ENCODE results near the gene PTPRO.
A peak's percentile ranks its signal among the peaks of the same experiment; 100 is the strongest.

Gene PTPRO

GRCh38 chr12:15307079-15307478 is 15.2 kb upstream of the PTPRO start:
- Histone ChIP-seq H3K27ac (ENCODE audit: low read length) (no peak overlapping the region), H3K4me3 (ENCODE audit: low read length) (no peak overlapping the region), H3K27me3 (ENCODE audit: control insufficient read depth, insufficient read depth, low read length) (no peaks in the 10 kb centered on the region), H3K9me3 (ENCODE audit: control insufficient read depth, low read depth, low read length) (no peaks in the 10 kb centered on the region), H3K36me3 (ENCODE audit: control insufficient read depth, low read depth, low read length) (no peaks in the 10 kb centered on the region), H3K4me1 (ENCODE audit: control insufficient read depth, low read depth, low read length) (no peaks in the 10 kb centered on the region), H3K9ac (ENCODE audit: low read length) (no peak overlapping the region)

GRCh38 chr12:15318841-15319240 is 3.5 kb upstream of the PTPRO start:
- Histone ChIP-seq H3K27me3 (ENCODE audit: control insufficient read depth, insufficient read depth, low read length) (peaks cover 24% of the 10 kb centered on the region), H3K9me3 (ENCODE audit: control insufficient read depth, low read depth, low read length) (no peaks in the 10 kb centered on the region), H3K4me1 (ENCODE audit: control insufficient read depth, low read depth, low read length) (peaks cover 5% of the 10 kb centered on the region), H3K9ac (ENCODE audit: low read length) (no peak overlapping the region), H3K27ac (ENCODE audit: low read length) (no peak overlapping the region), H3K36me3 (ENCODE audit: control insufficient read depth, low read depth, low read length) (no peaks in the 10 kb centered on the region), H3K4me3 (ENCODE audit: low read length) (no peak overlapping the region)

- Histone ChIP-seq H3K27me3 (ENCODE audit: control insufficient read depth, insufficient read depth, low read length) (peaks cover 30% of the 10 kb centered on the region), H3K4me3 (ENCODE audit: low read length) (no peak overlapping the region), H3K9me3 (ENCODE audit: control insufficient read depth, low read depth, low read length) (no peaks in the 10 kb centered on the region), H3K36me3 (ENCODE audit: control insufficient read depth, low read depth, low read length) (no peaks in the 10 kb centered on the region), H3K4me1 (ENCODE audit: control insufficient read depth, low read depth, low read length) (peaks cover 5% of the 10 kb centered on the region), H3K27ac (ENCODE audit: low read length) (no peak overlapping the region), H3K9ac (ENCODE audit: low read length) (no peak overlapping the region)
These were observed 1.4 kb upstream of the PTPRO start for GRCh38 chr12:15320881-15321280.

DNA sequence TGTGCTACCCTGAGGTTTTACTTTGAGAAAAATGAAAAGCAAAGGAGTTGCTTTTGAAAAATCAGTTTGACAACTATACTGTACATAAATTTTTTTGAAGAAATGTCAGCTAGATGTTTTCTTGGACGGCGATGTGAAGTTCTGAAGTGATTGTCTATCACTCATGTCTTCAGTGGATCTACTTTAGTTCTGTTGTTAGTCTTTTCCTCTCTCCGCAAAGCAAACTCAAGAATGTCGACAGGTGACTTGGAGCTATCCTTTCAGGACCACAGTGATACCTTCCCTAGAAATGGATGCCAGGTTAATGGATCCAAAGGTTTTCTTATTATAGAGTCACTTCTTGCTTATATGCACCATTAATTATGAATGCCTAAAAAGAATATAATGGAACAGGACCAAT is 1.2 kb downstream of the PTPRO start:
- no peaks in the 10 kb centered on the region for H3K9me3 ChIP-seq (ENCODE audit: control insufficient read depth, low read depth, low read length)
- peaks cover 5% of the 10 kb centered on the region for H3K4me1 ChIP-seq (ENCODE audit: control insufficient read depth, low read depth, low read length)
- no peak overlapping the region for H3K9ac ChIP-seq (ENCODE audit: low read length)
- no peaks in the 10 kb centered on the region for H3K36me3 ChIP-seq (ENCODE audit: control insufficient read depth, low read depth, low read length)
- H3K27me3 ChIP-seq (ENCODE audit: control insufficient read depth, insufficient read depth, low read length) = peaks cover 30% of the 10 kb centered on the region
- no peak overlapping the region for H3K27ac ChIP-seq (ENCODE audit: low read length)
- H3K4me3 ChIP-seq (ENCODE audit: low read length) = peak overlapping the region; percentile 55

DNA sequence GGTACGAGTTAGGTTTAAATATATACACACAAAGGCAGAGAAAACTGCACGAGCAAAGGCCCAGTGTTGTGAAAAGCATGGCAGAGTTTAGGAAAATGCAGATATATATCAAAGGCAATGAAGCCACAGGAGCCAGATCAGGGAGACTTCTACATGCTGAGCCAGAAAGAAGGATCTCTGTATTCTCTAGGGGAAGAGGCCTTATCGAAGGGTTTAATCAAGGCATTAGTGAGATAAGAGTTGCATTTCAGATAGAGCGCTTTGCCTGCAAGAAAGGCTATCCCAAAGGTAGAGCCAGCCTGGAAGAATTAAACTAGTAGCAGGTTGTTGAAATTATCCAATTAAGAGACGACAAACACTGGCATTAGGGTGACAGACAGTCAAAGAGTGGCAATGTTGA is 7.6 kb downstream of the PTPRO start:
- no peaks in the 10 kb centered on the region for H3K27me3 ChIP-seq (ENCODE audit: control insufficient read depth, insufficient read depth, low read length)
- no peak overlapping the region for H3K27ac ChIP-seq (ENCODE audit: low read length)
- H3K9ac ChIP-seq (ENCODE audit: low read length) = no peak overlapping the region
- no peaks in the 10 kb centered on the region for H3K36me3 ChIP-seq (ENCODE audit: control insufficient read depth, low read depth, low read length)
- no peaks in the 10 kb centered on the region for H3K9me3 ChIP-seq (ENCODE audit: control insufficient read depth, low read depth, low read length)
- no peak overlapping the region for H3K4me3 ChIP-seq (ENCODE audit: low read length)
- no peaks in the 10 kb centered on the region for H3K4me1 ChIP-seq (ENCODE audit: control insufficient read depth, low read depth, low read length)

- Histone ChIP-seq H3K4me3 (ENCODE audit: low read length) (no peak overlapping the region), H3K36me3 (ENCODE audit: control insufficient read depth, low read depth, low read length) (no peaks in the 10 kb centered on the region), H3K9ac (ENCODE audit: low read length) (no peak overlapping the region), H3K4me1 (ENCODE audit: control insufficient read depth, low read depth, low read length) (no peaks in the 10 kb centered on the region), H3K9me3 (ENCODE audit: control insufficient read depth, low read depth, low read length) (no peaks in the 10 kb centered on the region), H3K27ac (ENCODE audit: low read length) (no peak overlapping the region), H3K27me3 (ENCODE audit: control insufficient read depth, insufficient read depth, low read length) (no peaks in the 10 kb centered on the region)
These were observed 11.9 kb downstream of the PTPRO start for GRCh38 chr12:15334225-15334624.

DNA sequence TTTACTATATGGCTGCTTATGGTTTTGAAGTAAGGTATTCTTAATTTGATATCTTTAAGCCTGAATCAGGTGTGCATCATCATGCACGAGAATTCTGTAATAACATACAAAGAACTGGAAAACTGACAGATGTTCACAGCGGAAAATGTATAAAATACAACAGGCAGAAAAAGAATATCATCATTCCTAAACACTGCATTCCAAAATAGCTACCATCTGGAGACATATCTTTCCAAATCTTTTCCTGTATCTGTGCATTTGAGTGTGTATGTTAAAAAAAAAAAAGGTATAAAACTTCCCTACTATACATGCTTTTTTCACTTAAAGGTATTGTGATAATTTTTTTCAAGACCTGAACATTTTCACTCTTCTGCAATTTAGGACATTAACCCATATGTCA is 13.7 kb downstream of the PTPRO start:
- H3K27me3 ChIP-seq (ENCODE audit: control insufficient read depth, insufficient read depth, low read length) = no peaks in the 10 kb centered on the region
- no peaks in the 10 kb centered on the region for H3K36me3 ChIP-seq (ENCODE audit: control insufficient read depth, low read depth, low read length)
- H3K4me3 ChIP-seq (ENCODE audit: low read length) = no peak overlapping the region
- H3K27ac ChIP-seq (ENCODE audit: low read length) = no peak overlapping the region
- no peak overlapping the region for H3K9ac ChIP-seq (ENCODE audit: low read length)
- no peaks in the 10 kb centered on the region for H3K4me1 ChIP-seq (ENCODE audit: control insufficient read depth, low read depth, low read length)
- no peaks in the 10 kb centered on the region for H3K9me3 ChIP-seq (ENCODE audit: control insufficient read depth, low read depth, low read length)

GRCh38 chr12:15336768-15337553 is 14.7 kb downstream of the PTPRO start:
- Histone ChIP-seq H3K27me3 (ENCODE audit: control insufficient read depth, insufficient read depth, low read length) (no peaks in the 10 kb centered on the region), H3K27ac (ENCODE audit: low read length) (no peak overlapping the region), H3K9me3 (ENCODE audit: control insufficient read depth, low read depth, low read length) (no peaks in the 10 kb centered on the region), H3K36me3 (ENCODE audit: control insufficient read depth, low read depth, low read length) (no peaks in the 10 kb centered on the region), H3K4me1 (ENCODE audit: control insufficient read depth, low read depth, low read length) (no peaks in the 10 kb centered on the region), H3K4me3 (ENCODE audit: low read length) (no peak overlapping the region), H3K9ac (ENCODE audit: low read length) (no peak overlapping the region)

DNA sequence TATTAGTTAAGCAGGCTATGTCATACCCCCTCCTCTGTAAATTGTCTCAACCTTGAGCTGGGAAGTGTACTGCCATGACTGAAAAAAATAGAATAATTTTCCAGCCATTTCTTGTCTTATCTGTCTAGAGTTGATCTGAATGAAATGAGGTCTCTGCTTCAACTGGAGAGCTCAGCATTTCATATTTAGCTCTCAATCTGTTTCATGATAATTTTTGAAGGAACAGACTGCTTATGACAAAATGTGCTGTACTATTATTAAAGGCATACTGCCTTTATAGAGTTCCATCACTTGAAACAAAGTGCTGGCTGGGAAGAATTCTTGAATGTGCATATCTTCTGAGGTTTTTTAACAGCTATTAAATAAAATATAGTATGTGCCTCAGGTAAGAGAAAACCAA is 19.1 kb downstream of the PTPRO start:
- Histone ChIP-seq H3K27me3 (ENCODE audit: control insufficient read depth, insufficient read depth, low read length) (no peaks in the 10 kb centered on the region), H3K9ac (ENCODE audit: low read length) (no peak overlapping the region), H3K36me3 (ENCODE audit: control insufficient read depth, low read depth, low read length) (no peaks in the 10 kb centered on the region), H3K27ac (ENCODE audit: low read length) (no peak overlapping the region), H3K4me1 (ENCODE audit: control insufficient read depth, low read depth, low read length) (no peaks in the 10 kb centered on the region), H3K9me3 (ENCODE audit: control insufficient read depth, low read depth, low read length) (no peaks in the 10 kb centered on the region), H3K4me3 (ENCODE audit: low read length) (no peak overlapping the region)

- H3K9ac ChIP-seq (ENCODE audit: low read length) = no peak overlapping the region
- no peak overlapping the region for H3K27ac ChIP-seq (ENCODE audit: low read length)
- no peaks in the 10 kb centered on the region for H3K27me3 ChIP-seq (ENCODE audit: control insufficient read depth, insufficient read depth, low read length)
- H3K4me3 ChIP-seq (ENCODE audit: low read length) = no peak overlapping the region
- H3K36me3 ChIP-seq (ENCODE audit: control insufficient read depth, low read depth, low read length) = no peaks in the 10 kb centered on the region
- H3K9me3 ChIP-seq (ENCODE audit: control insufficient read depth, low read depth, low read length) = no peaks in the 10 kb centered on the region
- H3K4me1 ChIP-seq (ENCODE audit: control insufficient read depth, low read depth, low read length) = no peaks in the 10 kb centered on the region
These were observed 22.3 kb downstream of the PTPRO start for GRCh38 chr12:15344561-15344960.

DNA sequence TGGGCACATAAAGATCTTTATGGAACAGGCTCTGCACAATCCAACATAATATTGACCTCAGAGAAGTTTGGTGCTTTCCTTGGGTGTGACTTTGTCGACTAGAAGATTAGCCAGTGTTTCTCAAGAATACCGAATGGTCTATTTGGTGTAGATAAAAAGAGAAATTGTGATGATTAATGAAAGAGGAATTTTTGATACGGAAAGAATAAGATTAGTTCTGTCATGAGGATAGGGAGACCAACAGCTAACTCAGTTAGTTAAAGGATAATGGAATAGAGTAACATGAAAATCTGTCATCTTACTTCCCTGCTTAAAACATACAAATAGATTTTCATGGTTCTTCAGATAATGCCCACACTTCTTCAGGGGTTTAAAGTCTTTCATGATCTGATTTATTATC is 24.2 kb downstream of the PTPRO start:
- H3K9ac ChIP-seq (ENCODE audit: low read length) = no peak overlapping the region
- H3K27ac ChIP-seq (ENCODE audit: low read length) = no peak overlapping the region
- no peaks in the 10 kb centered on the region for H3K9me3 ChIP-seq (ENCODE audit: control insufficient read depth, low read depth, low read length)
- no peak overlapping the region for H3K4me3 ChIP-seq (ENCODE audit: low read length)
- H3K4me1 ChIP-seq (ENCODE audit: control insufficient read depth, low read depth, low read length) = no peaks in the 10 kb centered on the region
- no peaks in the 10 kb centered on the region for H3K36me3 ChIP-seq (ENCODE audit: control insufficient read depth, low read depth, low read length)
- H3K27me3 ChIP-seq (ENCODE audit: control insufficient read depth, insufficient read depth, low read length) = no peaks in the 10 kb centered on the region

- Histone ChIP-seq H3K4me1 (ENCODE audit: control insufficient read depth, low read depth, low read length) (no peaks in the 10 kb centered on the region), H3K36me3 (ENCODE audit: control insufficient read depth, low read depth, low read length) (no peaks in the 10 kb centered on the region), H3K4me3 (ENCODE audit: low read length) (no peak overlapping the region), H3K9me3 (ENCODE audit: control insufficient read depth, low read depth, low read length) (no peaks in the 10 kb centered on the region), H3K27ac (ENCODE audit: low read length) (no peak overlapping the region), H3K27me3 (ENCODE audit: control insufficient read depth, insufficient read depth, low read length) (no peaks in the 10 kb centered on the region), H3K9ac (ENCODE audit: low read length) (no peak overlapping the region)
These were observed 28.3 kb downstream of the PTPRO start for GRCh38 chr12:15350643-15351042.

All from iPS-18a (cell line).